Ectodermal cell (in vitro differentiated cells): Measurements from ENCODE around the gene AGBL4.
"Not testable (repeated sequence)": the region's sequence is repeated elsewhere in the genome, so short reads cannot be mapped to it uniquely, and the experiment has no call there.

ENCODE experiments used
- H3K27ac ChIP-seq: 2 replicates; pipeline ENCODE4 v1.7.0; 2013; ENCODE audit warnings: mild to moderate bottlenecking, low read depth, low read length; ENCODE audit not compliant: insufficient read depth, poor library complexity, severe bottlenecking
- H3K27me3 ChIP-seq: 2 replicates; pipeline ENCODE4 v1.7.0; 2013; ENCODE audit warnings: mild to moderate bottlenecking, low read length; ENCODE audit not compliant: insufficient read depth, control insufficient read depth, poor library complexity, severe bottlenecking
- H3K36me3 ChIP-seq: one replicate; pipeline ENCODE4 v1.7.0; 2013; ENCODE audit warnings: low read length; ENCODE audit not compliant: control insufficient read depth, insufficient read depth
- H3K4me1 ChIP-seq: one replicate; pipeline ENCODE4 v1.7.0; 2013; ENCODE audit warnings: low read length; ENCODE audit not compliant: control insufficient read depth, insufficient read depth
- H3K4me3 ChIP-seq: 2 replicates; pipeline ENCODE4 v1.7.0; 2013; ENCODE audit warnings: low read depth, low read length, control low read depth; ENCODE audit not compliant: insufficient read depth
- H3K9me3 ChIP-seq: 2 replicates; pipeline ENCODE4 v1.7.0; 2013; ENCODE audit warnings: mild to moderate bottlenecking, low read length, moderate library complexity; ENCODE audit not compliant: control insufficient read depth
- WGBS, 2 experiments: methylation state at CpG; one replicate each; pipeline ENCODE4 v1.1.7; 2013; ENCODE audit warnings: missing lambda C conversion rate in 2 of 2; 5-methylcytosine and 5-hydroxymethylcytosine counted together

Gene AGBL4

GRCh38 chr1:49028396-49028795 is 995.4 kb downstream of the AGBL4 start:
- no peak overlapping the region for H3K4me3 ChIP-seq
- H3K4me1 ChIP-seq = no peaks in the 10 kb centered on the region
- H3K27ac ChIP-seq = no peak overlapping the region
- no peaks in the 10 kb centered on the region for H3K36me3 ChIP-seq
- no peaks in the 10 kb centered on the region for H3K27me3 ChIP-seq
- peaks cover 2% of the 10 kb centered on the region for H3K9me3 ChIP-seq
- WGBS, 2 experiments = 88 to 100% methylated on average over 1 of the region's 1 CpG

GRCh38 chr1:49026230-49026811 is 997.4 kb downstream of the AGBL4 start:
- WGBS, 2 experiments = 60% methylated on average over 1 of the region's 1 CpG; no CpG with 5 or more reads in 1 of the 2 experiments
- Histone ChIP-seq H3K9me3 (peaks cover 2% of the 10 kb centered on the region), H3K4me1 (no peaks in the 10 kb centered on the region), H3K27me3 (no peaks in the 10 kb centered on the region), H3K27ac (no peak overlapping the region), H3K36me3 (no peaks in the 10 kb centered on the region), H3K4me3 (no peak overlapping the region)

GRCh38 chr1:49016030-49016977 is 1007.5 kb downstream of the AGBL4 start:
- Histone ChIP-seq H3K4me1 (no peaks in the 10 kb centered on the region), H3K27me3 (no peaks in the 10 kb centered on the region), H3K27ac (no peak overlapping the region), H3K9me3 (peaks cover 6% of the 10 kb centered on the region), H3K4me3 (no peak overlapping the region), H3K36me3 (no peaks in the 10 kb centered on the region)
- WGBS, 2 experiments = 65 to 78% methylated on average over 5 of the region's 5 CpGs

GRCh38 chr1:49013079-49013478 is 1010.7 kb downstream of the AGBL4 start:
- H3K9me3 ChIP-seq = peaks cover 4% of the 10 kb centered on the region
- H3K36me3 ChIP-seq = no peaks in the 10 kb centered on the region

GRCh38 chr1:49002981-49003380 is 1020.8 kb downstream of the AGBL4 start:
- 90 to 93% methylated on average over 7 to 8 of the region's 10 CpGs for WGBS, 2 experiments
- H3K4me1 ChIP-seq, H3K27me3 ChIP-seq, H3K9me3 ChIP-seq, H3K4me3 ChIP-seq, H3K36me3 ChIP-seq, H3K27ac ChIP-seq: not testable (repeated sequence)

More at GRCh38 chr1:49013079-49013478, 1010.7 kb downstream of the AGBL4 start:
- H3K27ac ChIP-seq = no peak overlapping the region
- no peaks in the 10 kb centered on the region for H3K27me3 ChIP-seq
- no peaks in the 10 kb centered on the region for H3K4me1 ChIP-seq
- H3K4me3 ChIP-seq = no peak overlapping the region

GRCh38 chr1:48999321-48999720 is 1024.4 kb downstream of the AGBL4 start:
- 45 to 47% methylated on average over 3 of the region's 3 CpGs for WGBS, 2 experiments
- Histone ChIP-seq H3K27me3 (no peaks in the 10 kb centered on the region), H3K4me3 (no peak overlapping the region), H3K27ac (no peak overlapping the region), H3K36me3 (no peaks in the 10 kb centered on the region), H3K9me3 (peaks cover 2% of the 10 kb centered on the region), H3K4me1 (no peaks in the 10 kb centered on the region)

GRCh38 chr1:48996311-48996710 is 1027.4 kb downstream of the AGBL4 start:
- H3K27ac ChIP-seq = no peak overlapping the region
- 88 to 90% methylated on average over 2 of the region's 2 CpGs for WGBS, 2 experiments
- no peaks in the 10 kb centered on the region for H3K9me3 ChIP-seq
- H3K4me1 ChIP-seq = no peaks in the 10 kb centered on the region
- no peaks in the 10 kb centered on the region for H3K36me3 ChIP-seq
- H3K27me3 ChIP-seq = no peaks in the 10 kb centered on the region
- H3K4me3 ChIP-seq = no peak overlapping the region

GRCh38 chr1:48988633-48989197 is 1035.0 kb downstream of the AGBL4 start:
- no peaks in the 10 kb centered on the region for H3K36me3 ChIP-seq
- no peak overlapping the region for H3K4me3 ChIP-seq
- no peaks in the 10 kb centered on the region for H3K27me3 ChIP-seq
- no peaks in the 10 kb centered on the region for H3K4me1 ChIP-seq
- H3K27ac ChIP-seq = no peak overlapping the region
- 78 to 81% methylated on average over 7 of the region's 9 CpGs for WGBS, 2 experiments
- peaks cover 2% of the 10 kb centered on the region for H3K9me3 ChIP-seq

GRCh38 chr1:48979940-48980339 is 1043.8 kb downstream of the AGBL4 start:
- Histone ChIP-seq H3K4me1 (no peaks in the 10 kb centered on the region), H3K27me3 (no peaks in the 10 kb centered on the region), H3K9me3 (peaks cover 2% of the 10 kb centered on the region), H3K4me3 (no peak overlapping the region), H3K36me3 (no peaks in the 10 kb centered on the region), H3K27ac (no peak overlapping the region)
- 100% methylated on average over 1 of the region's 1 CpG for WGBS, 2 experiments

GRCh38 chr1:48978413-48978812 is 1045.3 kb downstream of the AGBL4 start:
- Histone ChIP-seq H3K4me1 (no peaks in the 10 kb centered on the region), H3K36me3 (no peaks in the 10 kb centered on the region), H3K27me3 (no peaks in the 10 kb centered on the region), H3K27ac (no peak overlapping the region), H3K9me3 (peaks cover 2% of the 10 kb centered on the region), H3K4me3 (no peak overlapping the region)
- WGBS, 2 experiments = 80 to 92% methylated on average over 1 to 2 of the region's 2 CpGs
